ENCODE results near the gene TBX2. TPM values are rescaled to one million over a fixed set of nuclear protein-coding genes. Genes with fewer than 3 reads are reported as not detected.

The TBX2 gene
- total and polyA plus RNA-seq, 5 experiments from 2014 or later = 0.13 TPM; not detected in 4

- H3K36me3 Mint-ChIP-seq = peaks cover 0 to 4% (median 3%) of the 10 kb centered on the region in 3 donors
- DNase-seq = no peak
- H3K4me1 Mint-ChIP-seq = peaks cover 0 to 3% (median 0%) of the 10 kb centered on the region in 4 donors
- no peaks in the 10 kb centered on the region for H3K27me3 Mint-ChIP-seq
- H3K4me3 Mint-ChIP-seq = no peak overlapping the region
- POLR2A ChIA-PET = no interaction called here
- no peaks in the 10 kb centered on the region for H3K9me3 Mint-ChIP-seq
- no peak for ATAC-seq
- H3K27ac Mint-ChIP-seq = peak overlapping the region in 2 of 10 donors; percentile 40 to 43
Observed at GRCh38 chr17:61376931-61377838, 22.5 kb upstream of the TBX2 start.

- no peak overlapping the region for H3K4me3 Mint-ChIP-seq
- POLR2A ChIA-PET = no interaction called here
- no peak overlapping the region for H3K27ac Mint-ChIP-seq
- H3K4me1 Mint-ChIP-seq = peaks cover 0 to 1% (median 0%) of the 10 kb centered on the region in 4 donors
- H3K27me3 Mint-ChIP-seq = no peaks in the 10 kb centered on the region
- peaks cover 0 to 5% (median 4%) of the 10 kb centered on the region in 3 donors for H3K36me3 Mint-ChIP-seq
- DNase-seq = no peak
- no peak for ATAC-seq
- no peaks in the 10 kb centered on the region for H3K9me3 Mint-ChIP-seq
Observed at GRCh38 chr17:61378658-61379456, 20.8 kb upstream of the TBX2 start.

- Mint-ChIP-seq H3K36me3 (peaks cover 0 to 5% (median 4%) of the 10 kb centered on the region in 3 donors), H3K27me3 (no peaks in the 10 kb centered on the region), H3K27ac (no peak overlapping the region), H3K4me3 (no peak overlapping the region), H3K4me1 (no peaks in the 10 kb centered on the region), H3K9me3 (no peaks in the 10 kb centered on the region)
- no peak for DNase-seq
- POLR2A ChIA-PET = no interaction called here
- ATAC-seq = no peak
Observed at GRCh38 chr17:61379457-61380216, 20.0 kb upstream of the TBX2 start.

DNA sequence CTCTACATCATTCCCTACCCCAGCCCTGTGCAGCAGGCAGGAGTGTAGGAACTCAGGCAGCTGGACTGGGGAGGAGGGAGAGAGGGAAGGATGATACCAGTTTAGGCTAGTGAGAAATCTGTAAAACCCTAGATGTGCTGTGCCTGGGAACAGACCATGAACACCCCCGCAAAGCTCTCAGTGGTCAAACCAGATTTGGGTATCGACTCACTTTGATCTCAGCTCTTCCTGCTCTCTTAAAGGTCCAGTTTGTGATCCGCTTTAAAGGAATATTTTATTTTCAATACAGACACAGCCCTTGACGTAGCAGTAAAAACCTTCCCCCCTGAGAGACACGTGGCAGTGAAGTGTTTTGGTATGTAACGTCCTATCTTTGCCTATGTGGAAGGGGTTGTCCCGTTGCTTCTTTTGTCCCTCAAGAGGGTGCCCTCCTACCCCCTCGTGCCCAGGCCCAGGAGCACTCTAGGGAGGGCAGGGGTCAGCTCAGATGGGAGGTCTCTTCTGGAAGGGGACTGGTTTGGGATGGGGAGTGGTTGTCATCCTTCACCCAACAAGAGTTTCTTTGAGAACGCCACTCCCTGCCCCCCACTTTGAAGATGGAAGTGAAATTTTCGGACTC is 19.3 kb upstream of the TBX2 start:
- Mint-ChIP-seq H3K4me3 (no peak overlapping the region), H3K27me3 (no peaks in the 10 kb centered on the region), H3K36me3 (peaks cover 0 to 6% (median 5%) of the 10 kb centered on the region in 3 donors), H3K9me3 (no peaks in the 10 kb centered on the region), H3K27ac (no peak overlapping the region), H3K4me1 (peaks cover 0 to 1% (median 0%) of the 10 kb centered on the region in 4 donors)
- ATAC-seq (no peak), DNase-seq (no peak)
- POLR2A ChIA-PET = no interaction called here

DNA sequence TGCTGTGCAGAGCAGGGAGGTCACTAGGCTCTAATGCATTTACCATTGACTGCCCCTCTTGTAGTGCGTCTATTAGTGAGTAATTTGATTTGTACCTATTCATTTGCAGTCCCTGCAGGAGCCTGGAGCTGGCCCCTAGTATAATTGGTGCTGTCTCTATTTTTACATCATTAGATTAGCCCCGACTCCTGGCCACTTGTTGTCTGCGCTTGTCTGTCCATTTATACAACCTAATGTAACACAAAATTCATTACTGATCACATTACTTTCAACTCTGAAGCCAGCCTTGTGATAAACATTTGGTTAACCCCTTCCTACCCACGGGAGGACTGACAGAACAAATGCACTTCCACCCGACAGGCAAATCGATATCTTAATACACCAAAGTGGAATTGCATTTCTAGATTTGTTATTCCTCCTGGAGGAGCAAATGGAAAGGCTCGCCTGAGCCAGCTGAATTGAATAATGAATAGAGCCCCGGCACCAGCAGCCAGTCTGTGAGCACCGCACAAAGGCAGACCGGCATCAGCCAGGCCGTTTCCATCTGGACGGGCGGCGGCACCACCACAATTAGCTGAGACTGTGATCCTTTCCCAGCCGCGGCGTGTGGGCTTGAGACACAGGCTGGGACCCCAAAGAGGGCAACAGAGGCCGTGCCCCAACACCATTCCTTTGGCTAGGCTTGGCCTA is 18.7 kb upstream of the TBX2 start:
- ATAC-seq = no peak
- POLR2A ChIA-PET = no interaction called here
- Mint-ChIP-seq H3K27ac (no peak overlapping the region), H3K27me3 (no peaks in the 10 kb centered on the region), H3K36me3 (peaks cover 0 to 6% (median 5%) of the 10 kb centered on the region in 3 donors), H3K9me3 (no peaks in the 10 kb centered on the region), H3K4me1 (peaks cover 0 to 1% (median 0%) of the 10 kb centered on the region in 4 donors), H3K4me3 (no peak overlapping the region)
- no peak for DNase-seq

- Mint-ChIP-seq H3K4me1 (peaks cover 0 to 1% (median 0%) of the 10 kb centered on the region in 4 donors), H3K4me3 (no peak overlapping the region), H3K27ac (no peak overlapping the region), H3K36me3 (peaks cover 0 to 5% (median 5%) of the 10 kb centered on the region in 3 donors), H3K9me3 (no peaks in the 10 kb centered on the region), H3K27me3 (no peaks in the 10 kb centered on the region)
- ATAC-seq (no peak), DNase-seq (no peak)
- POLR2A ChIA-PET = no interaction called here
Observed at GRCh38 chr17:61381537-61381936, 18.1 kb upstream of the TBX2 start.

DNA sequence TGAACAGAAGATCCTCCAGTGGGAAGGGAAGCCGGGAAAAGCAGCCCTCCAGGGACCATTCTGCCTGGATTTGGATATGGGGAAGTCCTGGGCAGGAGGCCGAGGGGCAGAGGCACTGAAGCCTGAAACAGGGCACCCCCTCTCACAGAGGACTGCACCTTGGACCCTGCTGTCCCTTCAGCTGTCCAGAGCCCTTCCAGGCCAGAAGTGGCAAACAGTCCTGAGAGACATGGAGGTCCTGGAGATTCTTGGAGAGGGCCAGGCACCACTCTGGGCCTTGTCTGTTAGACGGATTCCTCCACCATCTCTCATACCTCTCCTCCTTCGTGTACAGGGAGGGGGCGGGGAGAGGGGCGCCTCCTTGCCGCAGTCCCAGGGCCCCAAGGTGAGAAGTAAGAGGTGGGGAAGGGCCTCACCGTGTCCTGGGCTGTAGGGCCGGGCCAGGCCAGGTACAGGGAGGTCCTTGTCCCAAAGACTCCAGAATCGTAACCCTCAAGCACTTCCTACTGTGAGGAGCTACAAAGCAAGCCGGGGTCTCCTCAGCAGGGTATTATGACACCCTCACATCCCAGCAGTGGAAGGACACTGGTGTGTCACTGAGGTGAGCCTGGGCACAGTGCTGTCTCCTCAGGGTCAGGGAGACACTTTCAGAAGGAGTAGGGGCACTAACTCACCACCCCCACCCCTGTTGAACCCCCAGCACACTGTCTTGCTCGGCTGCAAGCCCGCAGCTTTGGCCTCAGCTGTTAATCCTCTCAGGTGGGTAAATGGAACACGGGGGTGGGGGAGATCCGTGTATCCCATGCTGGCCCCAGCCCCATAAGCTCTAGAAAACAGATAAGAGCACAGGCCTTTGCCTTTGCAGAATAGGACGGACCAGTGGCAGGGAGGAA is 16.6 kb upstream of the TBX2 start:
- no peaks in the 10 kb centered on the region for H3K27me3 Mint-ChIP-seq
- DNase-seq = peak in 1 of 10 donors; percentile 56
- H3K27ac Mint-ChIP-seq = no peak overlapping the region
- POLR2A ChIA-PET = no interaction called here
- peaks cover 0 to 5% (median 4%) of the 10 kb centered on the region in 3 donors for H3K36me3 Mint-ChIP-seq
- H3K9me3 Mint-ChIP-seq = no peaks in the 10 kb centered on the region
- peaks cover 0 to 1% (median 0%) of the 10 kb centered on the region in 4 donors for H3K4me1 Mint-ChIP-seq
- H3K4me3 Mint-ChIP-seq = no peak overlapping the region
- ATAC-seq = no peak

DNA sequence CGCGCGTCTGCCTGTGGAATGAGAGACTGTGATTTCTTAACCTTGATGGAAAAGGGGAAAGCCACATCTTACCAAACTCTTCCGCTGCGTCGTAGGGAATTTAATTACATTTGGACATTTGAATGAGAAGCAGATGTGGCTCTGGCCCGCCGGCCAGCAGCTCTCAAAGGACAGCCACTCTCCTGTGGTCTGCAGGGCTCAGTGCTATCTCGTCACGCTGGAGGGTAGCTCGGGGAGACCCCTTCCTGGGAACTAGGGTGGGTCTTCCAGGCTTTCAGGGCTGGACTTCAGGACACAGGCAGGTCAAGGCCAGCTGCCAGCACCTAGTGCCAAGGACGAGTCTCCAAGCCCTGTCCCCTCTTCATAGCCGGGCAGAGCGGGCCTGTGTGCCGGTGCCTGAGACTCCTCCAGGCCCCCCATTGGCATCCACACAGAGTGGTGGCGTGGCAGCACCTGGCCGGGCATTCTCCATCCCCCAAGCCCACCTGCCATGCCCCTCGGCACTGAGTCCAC is 15.9 kb upstream of the TBX2 start:
- Mint-ChIP-seq H3K27me3 (no peaks in the 10 kb centered on the region), H3K36me3 (peaks cover 0 to 5% (median 4%) of the 10 kb centered on the region in 3 donors), H3K4me1 (peaks cover 0 to 1% (median 0%) of the 10 kb centered on the region in 4 donors), H3K9me3 (no peaks in the 10 kb centered on the region), H3K4me3 (no peak overlapping the region), H3K27ac (no peak overlapping the region)
- ATAC-seq (no peak), DNase-seq (peak in 1 of 10 donors; percentile 7)
- POLR2A ChIA-PET = no interaction called here

DNA sequence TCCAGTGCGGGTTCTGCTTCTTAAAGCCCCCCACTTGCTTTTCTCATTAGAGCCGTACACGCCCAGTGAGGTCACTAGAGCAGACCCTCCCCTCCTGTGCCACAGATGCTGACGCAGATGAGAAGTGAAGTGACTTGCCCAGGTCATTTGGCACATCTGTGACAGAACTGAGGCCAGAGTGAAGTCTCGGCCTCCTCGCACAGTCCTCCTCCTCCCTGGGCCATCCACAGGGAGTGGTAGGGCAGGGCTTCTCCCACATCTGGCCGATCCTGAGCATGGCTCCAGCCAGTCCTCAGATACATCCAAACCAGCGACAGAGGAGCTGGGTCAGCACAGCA is 15.3 kb upstream of the TBX2 start:
- Mint-ChIP-seq H3K9me3 (no peaks in the 10 kb centered on the region), H3K4me3 (no peak overlapping the region), H3K36me3 (peaks cover 0 to 5% (median 4%) of the 10 kb centered on the region in 3 donors), H3K27ac (no peak overlapping the region), H3K27me3 (peaks cover 0 to 5% (median 4%) of the 10 kb centered on the region in 5 donors), H3K4me1 (peaks cover 2 to 6% (median 3%) of the 10 kb centered on the region in 4 donors)
- no peak for ATAC-seq
- POLR2A ChIA-PET = no interaction called here
- DNase-seq = no peak

GRCh38 chr17:61384692-61385576 is 14.7 kb upstream of the TBX2 start:
- no peak overlapping the region for H3K27ac Mint-ChIP-seq

More at GRCh38 chr17:61384692-61385576, 14.7 kb upstream of the TBX2 start:
- Mint-ChIP-seq H3K36me3 (peaks cover 0 to 5% (median 4%) of the 10 kb centered on the region in 3 donors), H3K9me3 (no peaks in the 10 kb centered on the region), H3K4me3 (no peak overlapping the region), H3K27me3 (peaks cover 0 to 9% (median 6%) of the 10 kb centered on the region in 5 donors), H3K4me1 (peaks cover 3 to 7% (median 5%) of the 10 kb centered on the region in 4 donors)
- DNase-seq = peak in 1 of 10 donors; percentile 45
- POLR2A ChIA-PET = no interaction called here
- ATAC-seq = no peak
